Endothelial cell of umbilical vein (primary cell): ENCODE measurements around the gene TMEM203. TPM values are rescaled to one million over a fixed set of nuclear protein-coding genes. Genes with fewer than 3 reads are reported as not detected.

ENCODE experiments used
- BruUV-seq: library from RNA; stranded (reverse); fragments of 400-500 nt; replicated peaks from 2 replicates; lab custom pipeline; 2021; lab: Mats Ljungman, UMichigan
- CTCF ChIA-PET: fragments of 300-600, 350-600 bp; sonication (Branson Sonifier 250); formaldehyde crosslinking; loops from one replicate; lab custom pipeline; 2021; ENCODE audit warnings: antibody characterized with exemption, inconsistent platforms; lab: Charles Lee
- POLR2A ChIA-PET: fragments of 300-600, 350-600 bp; sonication (Branson Sonifier 250); formaldehyde crosslinking; loops from one replicate; lab custom pipeline; 2021; ENCODE audit warnings: antibody characterized with exemption, inconsistent platforms; lab: Charles Lee
- DNase-seq: peaks from one replicate; pipeline ENCODE4 v3.0.0-alpha.2; 2011; ENCODE audit warnings: low read depth, low spot score
- FAIRE-seq: peaks from 2 replicates; lab custom pipeline; 2011; peaks lifted over from hg19 to GRCh38; lab: Jason Lieb, UNC
- H2AFZ ChIP-seq: 2 replicates; pipeline ENCODE4 v1.6.0; 2012; ENCODE audit warnings: low read depth, low read length, control low read depth, inconsistent platforms
- H3K27ac ChIP-seq: 2 replicates; pipeline ENCODE4 v1.5.1; 2011; ENCODE audit warnings: low read depth, mild to moderate bottlenecking, control low read depth, low read length, moderate library complexity; ENCODE audit not compliant: insufficient read depth
- H3K27me3 ChIP-seq, 2 experiments: 2 replicates each; pipeline versions ENCODE4 v1.6.0 to v1.6.1; 2011; ENCODE audit warnings: low read length in 2 of 2, mixed read lengths in 1 of 2; ENCODE audit not compliant: control insufficient read depth in 2 of 2, insufficient read depth in 2 of 2
- H3K36me3 ChIP-seq, 2 experiments: 2 replicates in 1 of 2; 3 replicates in 1 of 2; pipeline ENCODE4 v1.5.1; 2011; ENCODE audit warnings: low read length in 2 of 2, mild to moderate bottlenecking in 1 of 2, moderate library complexity in 1 of 2; ENCODE audit not compliant: control insufficient read depth in 2 of 2, insufficient read depth in 2 of 2; ENCODE audit errors: extremely low read depth in 1 of 2
- H3K4me1 ChIP-seq: 3 replicates; pipeline ENCODE4 v1.5.1; 2011; ENCODE audit warnings: mild to moderate bottlenecking, low read length; ENCODE audit not compliant: control insufficient read depth, insufficient read depth; ENCODE audit errors: extremely low read depth
- H3K4me2 ChIP-seq: 2 replicates; pipeline ENCODE4 v1.6.1; 2011; ENCODE audit warnings: low read length, control low read depth, mixed read lengths; ENCODE audit not compliant: insufficient read depth
- H3K4me3 ChIP-seq, 3 experiments: fragments of 200-600 bp in 1 of 3; sonication (generic), shearing (Covaris generic) in 1 of 3; replicated peaks in 1 of 3; 2 replicates each; pipeline ENCODE4 v1.5.1; 2011 to 2016; ENCODE audit warnings: control low read depth in 3 of 3, low read length in 3 of 3, mild to moderate bottlenecking in 2 of 3, inconsistent platforms in 1 of 3, low read depth in 1 of 3, moderate library complexity in 1 of 3; ENCODE audit not compliant: insufficient read depth in 1 of 3
- H3K79me2 ChIP-seq: 2 replicates; pipeline ENCODE4 v1.6.0; 2012; ENCODE audit warnings: low read length, inconsistent platforms; ENCODE audit not compliant: control insufficient read depth, insufficient read depth
- H3K9ac ChIP-seq: replicated peaks from 2 replicates; pipeline ENCODE3; 2011; ENCODE audit warnings: low read length, control low read depth; ENCODE audit not compliant: insufficient read depth; ENCODE audit errors: extremely low read depth
- H3K9me1 ChIP-seq: replicated peaks from 3 replicates; pipeline ENCODE4 v1.6.0; 2011; ENCODE audit warnings: mild to moderate bottlenecking, low read length; ENCODE audit not compliant: control insufficient read depth, insufficient read depth; ENCODE audit errors: extremely low read depth
- H3K9me3 ChIP-seq: replicated peaks from 2 replicates; pipeline ENCODE4 v1.5.1; 2012; ENCODE audit warnings: low read length, inconsistent platforms; ENCODE audit not compliant: control insufficient read depth, insufficient read depth
- H4K20me1 ChIP-seq: replicated peaks from 2 replicates; pipeline ENCODE3; 2011; ENCODE audit warnings: mild to moderate bottlenecking, low read length; ENCODE audit not compliant: control insufficient read depth, insufficient read depth; ENCODE audit errors: extremely low read depth
- GATA2 ChIP-seq: IDR thresholded peaks from 2 replicates; pipeline ENCODE4 v1.7.0; 2011; ENCODE audit warnings: low read depth, mild to moderate bottlenecking, moderate library complexity, mixed read lengths, low read length; ENCODE audit not compliant: insufficient read length, insufficient read depth
- POLR2A ChIP-seq: IDR thresholded peaks from 2 replicates; pipeline ENCODE4 v1.6.1; 2012; ENCODE audit warnings: low read depth, mild to moderate bottlenecking, control low read depth, low read length
- POLR2AphosphoS5 ChIP-seq: IDR thresholded peaks from 2 replicates; pipeline ENCODE4 v1.6.1; 2012; ENCODE audit warnings: low read depth, mild to moderate bottlenecking, control low read depth, low read length, moderate library complexity; ENCODE audit not compliant: insufficient read depth
- dilution Hi-C: fragments of 300-500 bp; cut with MboI; formaldehyde crosslinking; loops from one replicate; pipeline ENCODE4 v1.15.0; 2019; ENCODE audit warnings: low sequenced_read_pairs; ENCODE audit not compliant: extremely low pct_ligation_motif_present
- intact Hi-C: fragments of 100-400 bp; cut with micrococcal nuclease; formaldehyde crosslinking; loops from one replicate; pipeline ENCODE4 v1.10.0; 2022
- polyA plus RNA-seq, 4 experiments: library from polyadenylated mRNA; depleted of rRNA in 3 of 4; stranded (reverse) in 3 of 4; unstranded in 1 of 4; fragments of >200 nt; gene quantifications; 2 replicates each; pipeline versions ENCODE4 v1.2.1 to v1.2.3, GENCODE V29; 2011 to 2012; ENCODE audit warnings: missing spikeins in 1 of 4
- total RNA-seq: library from RNA; stranded (reverse); gene quantifications from 2 replicates; pipeline ENCODE4 v1.2.3, GENCODE V29; 2021
- TF ChIP-seq, protein P1 (sequence below): IDR thresholded peaks from 2 replicates; pipeline ENCODE4 v1.6.1; 2011; ENCODE audit not compliant: insufficient read depth, insufficient read length
- TF ChIP-seq, protein P2 (sequence below), 2 donors: IDR thresholded peaks; 1 replicate in 1 of 2; 2 replicates in 1 of 2; pipeline ENCODE4 v1.5.1; 2011; ENCODE audit warnings: low read length in 2 of 2, mild to moderate bottlenecking in 2 of 2, moderate library complexity in 2 of 2, control low read depth in 1 of 2, inconsistent platforms in 1 of 2, low read depth in 1 of 2; ENCODE audit not compliant: insufficient read depth in 1 of 2; ENCODE audit errors: extremely low read depth in 1 of 2

Gene TMEM203
- total and polyA plus RNA-seq, 2 donors (not counting 3 experiments of a cell fraction or from before 2014, with no cell fraction given): 29.6 to 39.8 TPM

GRCh38 chr9:137218754-137219271 is 13.4 kb upstream of the TMEM203 start:
- peak; percentile 49 for TF ChIP-seq POLR2AphosphoS5
- no peak for TF ChIP-seq POLR2A
- no peak for TF ChIP-seq GATA2
- TF ChIP-seq, protein P1, sequence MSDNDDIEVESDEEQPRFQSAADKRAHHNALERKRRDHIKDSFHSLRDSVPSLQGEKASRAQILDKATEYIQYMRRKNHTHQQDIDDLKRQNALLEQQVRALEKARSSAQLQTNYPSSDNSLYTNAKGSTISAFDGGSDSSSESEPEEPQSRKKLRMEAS: no peak
- TF ChIP-seq, protein P2, sequence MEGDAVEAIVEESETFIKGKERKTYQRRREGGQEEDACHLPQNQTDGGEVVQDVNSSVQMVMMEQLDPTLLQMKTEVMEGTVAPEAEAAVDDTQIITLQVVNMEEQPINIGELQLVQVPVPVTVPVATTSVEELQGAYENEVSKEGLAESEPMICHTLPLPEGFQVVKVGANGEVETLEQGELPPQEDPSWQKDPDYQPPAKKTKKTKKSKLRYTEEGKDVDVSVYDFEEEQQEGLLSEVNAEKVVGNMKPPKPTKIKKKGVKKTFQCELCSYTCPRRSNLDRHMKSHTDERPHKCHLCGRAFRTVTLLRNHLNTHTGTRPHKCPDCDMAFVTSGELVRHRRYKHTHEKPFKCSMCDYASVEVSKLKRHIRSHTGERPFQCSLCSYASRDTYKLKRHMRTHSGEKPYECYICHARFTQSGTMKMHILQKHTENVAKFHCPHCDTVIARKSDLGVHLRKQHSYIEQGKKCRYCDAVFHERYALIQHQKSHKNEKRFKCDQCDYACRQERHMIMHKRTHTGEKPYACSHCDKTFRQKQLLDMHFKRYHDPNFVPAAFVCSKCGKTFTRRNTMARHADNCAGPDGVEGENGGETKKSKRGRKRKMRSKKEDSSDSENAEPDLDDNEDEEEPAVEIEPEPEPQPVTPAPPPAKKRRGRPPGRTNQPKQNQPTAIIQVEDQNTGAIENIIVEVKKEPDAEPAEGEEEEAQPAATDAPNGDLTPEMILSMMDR (IDR thresholded peaks at IDR 0.05; ENCODE audit: extremely low read depth in 1 of 2, insufficient read depth in 1 of 2, low read depth in 1 of 2, low read length in 2 of 2): no peak
- intact Hi-C loops: no loop called here
- DNase-seq (peak; percentile 9), FAIRE-seq (peak; percentile 71)
- Histone ChIP-seq H3K4me3 (no peak overlapping the region), H3K27ac (peak overlapping the region; percentile 8), H3K27me3 (no peaks in the 10 kb centered on the region), H3K79me2 (no peaks in the 10 kb centered on the region), H3K9me1 (no peaks in the 10 kb centered on the region), H3K4me1 (peaks cover 15% of the 10 kb centered on the region), H3K4me2 (no peak overlapping the region), H3K9me3 (no peaks in the 10 kb centered on the region), H4K20me1 (no peaks in the 10 kb centered on the region), H2AFZ (no peak overlapping the region), H3K9ac (no peak overlapping the region), H3K36me3 (peaks cover 0 to 2% of the 10 kb centered on the region in 2 experiments)
- TSS peak; percentile 13 for BruUV-seq
- POLR2A ChIA-PET: interaction anchor here (0.6 to 0.7 kb wide), 2 partner anchors 21 to 22 kb away, joined by 3 to 8 read pairs; partner anchors contain the start of gene TUBB4B
- CTCF ChIA-PET: interaction anchor here (1.3 to 2.1 kb wide), 3 partner anchors 12 to 30 kb away, joined by 4 to 8 read pairs (median 5); partner anchors contain the start of genes ANAPC2 and SSNA1
- dilution Hi-C loops: no loop called here
